ENCODE measurements around the gene TMEM200A. TPM values are rescaled to one million over a fixed set of nuclear protein-coding genes. Genes with fewer than 3 reads are reported as not detected.
"Not testable (repeated sequence)": the region's sequence is repeated elsewhere in the genome, so short reads cannot be mapped to it uniquely, and the experiment has no call there.

Gene TMEM200A
- total and polyA plus RNA-seq, 7 donors: 0.71 to 10.2 (median 4.4) TPM

- WGBS, 2 donors: 85 to 87% methylated on average over 3 of the region's 3 CpGs
Observed at GRCh38 chr6:130326496-130326895, 39.3 kb upstream of the TMEM200A start.

GRCh38 chr6:130337534-130337933 lies 28.3 kb upstream of the TMEM200A start:
- no peaks in the 10 kb centered on the region for H3K36me3 ChIP-seq
- TF ChIP-seq POLR2A (IDR thresholded peaks at IDR 0.05) (no peak), POLR2AphosphoS5 (IDR thresholded peaks at IDR 0.05) (no peak), EP300 (IDR thresholded peaks at IDR 0.05) (no peak), CTCF (IDR thresholded peaks at IDR 0.05) (no peak)
- no peaks in the 10 kb centered on the region for H3K9me3 ChIP-seq
- intact Hi-C loops (cut with DNase I): no loop called here
- no peaks in the 10 kb centered on the region for H3K27me3 ChIP-seq
- DNase-seq: no peak
- no peaks in the 10 kb centered on the region for H3K4me1 ChIP-seq
- WGBS, 2 donors: 14 to 52% methylated on average over 3 of the region's 3 CpGs
- H3K27ac ChIP-seq: no peak overlapping the region
- no peak overlapping the region for H3K4me3 ChIP-seq

More at GRCh38 chr6:130326496-130326895, 39.3 kb upstream of the TMEM200A start:
- Histone ChIP-seq H3K4me3 (no peak overlapping the region), H3K9me3 (no peaks in the 10 kb centered on the region), H3K27ac (no peak overlapping the region), H3K4me1 (peaks cover 0 to 12% (median 0%) of the 10 kb centered on the region in 4 donors), H3K36me3 (no peaks in the 10 kb centered on the region), H3K27me3 (no peaks in the 10 kb centered on the region)
- intact Hi-C loops (cut with DNase I): no loop called here
- DNase-seq: no peak
- no peak for TF ChIP-seq CTCF (IDR thresholded peaks at IDR 0.05)

GRCh38 chr6:130346324-130346723 lies 19.5 kb upstream of the TMEM200A start:
- DNase-seq; H3K36me3 ChIP-seq; H3K4me1 ChIP-seq; H3K27me3 ChIP-seq; intact Hi-C loops (cut with DNase I); H3K4me3 ChIP-seq; H3K27ac ChIP-seq; H3K9me3 ChIP-seq: not testable (repeated sequence)
- 86 to 90% methylated on average over 9 of the region's 9 CpGs for WGBS, 2 donors

GRCh38 chr6:130354322-130354721 lies 11.5 kb upstream of the TMEM200A start:
- TF ChIP-seq EP300 (IDR thresholded peaks at IDR 0.05) (no peak), POLR2A (IDR thresholded peaks at IDR 0.05) (no peak), CTCF (IDR thresholded peaks at IDR 0.05) (no peak), POLR2AphosphoS5 (IDR thresholded peaks at IDR 0.05) (no peak)
- Histone ChIP-seq H3K36me3 (no peaks in the 10 kb centered on the region), H3K27me3 (no peaks in the 10 kb centered on the region), H3K4me3 (no peak overlapping the region), H3K9me3 (no peaks in the 10 kb centered on the region), H3K4me1 (no peaks in the 10 kb centered on the region), H3K27ac (no peak overlapping the region)
- 89 to 93% methylated on average over 1 of the region's 1 CpG for WGBS, 2 donors
- DNase-seq: no peak
- intact Hi-C loops (cut with DNase I): no loop called here

DNA sequence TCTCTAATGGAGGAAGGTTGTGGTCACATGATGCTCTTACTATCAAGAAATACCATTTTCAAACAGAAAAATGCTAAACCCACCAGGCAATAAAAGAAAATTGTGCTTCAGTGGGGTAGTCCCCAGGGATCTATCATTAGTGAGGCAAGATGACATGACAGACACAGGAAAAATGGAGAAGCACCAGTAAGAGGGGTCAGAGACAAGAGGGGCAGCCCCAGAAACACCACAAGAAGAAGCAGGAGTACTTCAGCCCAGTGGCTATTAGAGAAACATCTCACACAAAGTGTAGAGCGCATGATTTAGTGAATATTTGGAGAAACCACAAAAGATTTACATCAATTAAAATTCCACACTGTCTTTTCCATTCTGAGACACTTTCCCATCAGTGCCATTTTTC lies 10.2 kb upstream of the TMEM200A start:
- 87 to 91% methylated on average over 1 of the region's 1 CpG for WGBS, 2 donors
- Histone ChIP-seq H3K27me3 (no peaks in the 10 kb centered on the region), H3K36me3 (no peaks in the 10 kb centered on the region), H3K9me3 (no peaks in the 10 kb centered on the region), H3K4me3 (no peak overlapping the region), H3K4me1 (no peaks in the 10 kb centered on the region), H3K27ac (no peak overlapping the region)
- TF ChIP-seq CTCF (IDR thresholded peaks at IDR 0.05) (no peak), EP300 (IDR thresholded peaks at IDR 0.05) (no peak), POLR2AphosphoS5 (IDR thresholded peaks at IDR 0.05) (no peak), POLR2A (IDR thresholded peaks at IDR 0.05) (no peak)
- intact Hi-C loops (cut with DNase I): no loop called here
- no peak for DNase-seq

All from sigmoid colon (tissue), 7 donors.